GM21526 (cell line): Measurements from ENCODE around the gene MAP2K7.
"Not testable (repeated sequence)": the region's sequence is repeated elsewhere in the genome, so short reads cannot be mapped to it uniquely, and the experiment has no call there.

Experiments used
- ATAC-seq: cut with Tn5 transposase; IDR thresholded peaks from one replicate; pipeline ENCODE4 v1.9.1; 2021; ENCODE audit warnings: moderate library complexity; ENCODE audit not compliant: unreplicated experiment, low FRiP score

Gene MAP2K7

GRCh38 chr19:7883105-7883504 is 20.6 kb upstream of the MAP2K7 start:
- no peak for ATAC-seq

DNA sequence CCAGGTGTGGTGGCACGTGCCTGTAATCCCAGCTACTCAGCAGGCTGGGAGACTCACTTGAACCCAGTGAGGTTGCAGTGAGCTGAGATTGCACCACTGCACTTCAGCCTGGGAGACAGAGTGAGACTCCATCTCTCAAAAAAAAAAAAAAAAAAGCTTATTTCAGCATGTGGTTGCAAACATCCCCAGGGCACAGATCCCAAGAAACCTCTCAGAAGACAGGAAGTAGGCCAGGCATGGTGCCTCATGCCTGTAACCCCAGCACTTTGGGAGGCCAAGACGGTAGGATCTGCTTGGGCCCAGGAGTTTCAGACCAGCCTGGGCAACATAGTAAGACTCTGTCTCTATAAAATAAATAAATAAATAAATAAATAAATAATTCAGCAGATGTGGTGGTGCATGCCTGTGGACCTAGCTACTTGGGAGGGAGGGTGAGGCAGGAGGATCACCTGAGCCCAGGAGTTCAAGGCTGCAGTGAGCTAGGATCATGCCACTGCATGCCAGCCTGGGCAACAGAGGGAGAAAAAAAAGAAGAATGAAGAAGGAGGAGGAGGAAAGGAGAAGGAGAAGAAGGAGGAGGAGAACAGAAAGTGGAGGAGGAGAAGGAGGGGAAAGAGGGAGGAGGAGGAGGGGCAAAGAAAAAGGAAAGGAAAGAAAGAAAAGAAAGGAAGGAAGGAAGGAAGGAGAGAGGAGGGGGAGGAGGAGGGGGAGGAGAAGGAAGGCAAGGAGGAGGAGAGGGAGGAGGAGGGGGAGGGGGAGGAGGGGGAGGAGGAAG is 19.7 kb upstream of the MAP2K7 start:
- no peak for ATAC-seq

- ATAC-seq = no peak
These were observed 17.9 kb upstream of the MAP2K7 start for GRCh38 chr19:7885818-7886217.

DNA sequence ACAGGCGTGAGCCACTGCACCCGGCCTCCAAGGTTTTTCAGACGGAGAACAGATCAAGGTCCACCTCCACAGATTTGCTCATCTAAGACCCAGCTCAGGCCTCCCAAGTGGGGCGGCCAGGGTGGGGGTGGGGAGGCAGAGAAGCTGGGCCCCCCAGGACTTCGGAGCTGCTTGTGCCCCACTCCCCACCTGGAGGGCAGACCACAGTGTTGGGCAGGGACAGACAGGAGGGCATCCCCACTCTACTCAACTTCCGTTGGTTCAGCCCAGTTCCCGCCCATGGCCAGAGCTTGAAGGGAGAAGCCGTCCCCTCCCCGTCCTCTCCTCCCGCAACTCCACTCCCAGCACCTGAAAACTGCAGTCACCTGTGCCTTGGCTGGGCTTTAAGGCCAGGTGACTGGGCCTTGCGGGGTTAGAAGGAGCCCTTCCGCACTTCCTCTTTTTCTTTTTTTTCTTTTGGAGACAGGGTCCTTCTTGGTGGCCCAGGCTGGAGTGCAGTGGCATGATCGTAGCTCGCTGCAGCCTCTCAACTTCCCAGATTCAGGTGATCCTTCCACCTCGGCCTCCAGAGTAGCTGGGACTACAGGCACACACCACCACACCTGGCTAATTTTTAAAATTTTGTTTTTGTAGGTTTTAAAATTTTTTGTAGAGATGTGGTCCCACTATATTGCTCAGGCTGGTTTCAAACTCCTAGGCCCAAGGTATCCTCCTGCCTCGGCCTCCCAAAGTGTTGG is 16.1 kb upstream of the MAP2K7 start:
- ATAC-seq = no peak

- no peak for ATAC-seq
These were observed 15.4 kb upstream of the MAP2K7 start, which contains the start of gene LRRC8E for GRCh38 chr19:7888145-7888825. LRRC8E (plus strand) TSS chr19:7888510; CDS start chr19:7895604, 7,094 bp downstream.

- no peak for ATAC-seq
These were observed 14.9 kb upstream of the MAP2K7 start for GRCh38 chr19:7888826-7889217.

GRCh38 chr19:7893362-7894101 is 10.1 kb upstream of the MAP2K7 start:
- ATAC-seq = not testable (repeated sequence)

DNA sequence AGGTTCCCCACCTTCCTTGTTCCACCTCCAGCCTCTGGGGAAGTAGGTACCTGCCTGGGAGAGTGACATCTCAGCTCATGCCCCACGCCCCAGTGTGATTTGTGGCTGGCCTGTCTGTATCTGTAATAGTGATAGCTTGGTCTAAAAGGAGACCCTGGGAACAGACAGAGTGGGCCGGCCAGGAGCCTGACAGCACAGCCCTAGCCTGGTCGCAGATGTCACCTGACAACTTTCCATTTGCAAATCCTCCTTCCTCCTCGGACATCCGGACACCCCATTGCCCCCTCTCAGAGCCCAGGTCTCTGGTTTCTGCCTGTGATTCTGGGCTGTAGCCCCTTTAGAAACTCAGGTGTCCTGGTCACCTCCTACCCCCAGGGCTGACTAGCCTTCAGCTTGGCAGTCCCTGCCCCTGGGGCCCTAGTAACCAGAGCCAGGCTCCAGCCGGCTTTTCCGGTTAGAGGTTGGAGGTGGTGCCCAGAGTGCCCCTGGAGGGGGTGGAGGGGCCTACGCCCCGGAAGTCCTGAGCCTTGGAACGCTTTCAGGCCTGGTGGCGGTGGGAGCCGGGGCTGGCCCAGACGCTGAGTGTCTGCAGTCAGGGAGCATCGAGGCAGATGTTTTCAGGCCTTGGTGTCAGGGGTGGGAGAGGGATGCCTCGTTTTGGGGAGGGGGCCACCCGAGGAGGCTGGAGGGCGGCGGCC is 8.9 kb upstream of the MAP2K7 start:
- no peak for ATAC-seq

DNA sequence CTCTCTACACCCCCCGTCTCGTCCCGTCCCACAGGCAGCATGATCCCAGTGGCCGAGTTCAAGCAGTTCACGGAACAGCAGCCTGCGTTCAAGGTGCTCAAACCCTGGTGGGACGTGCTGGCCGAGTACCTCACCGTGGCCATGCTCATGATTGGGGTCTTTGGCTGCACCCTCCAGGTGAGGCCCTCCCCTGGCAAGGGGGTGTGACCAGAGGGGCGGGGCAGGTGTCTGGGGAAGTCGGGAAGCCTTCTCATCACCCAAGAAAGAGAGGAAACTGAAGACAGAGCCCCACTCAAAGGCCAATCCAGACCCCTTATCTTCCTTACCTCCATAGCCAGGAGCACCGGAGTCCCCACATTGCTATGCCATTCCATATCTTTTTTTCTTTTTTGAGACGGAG is 8.1 kb upstream of the MAP2K7 start:
- ATAC-seq = no peak

GRCh38 chr19:7897292-7897691 is 6.4 kb upstream of the MAP2K7 start:
- ATAC-seq = no peak

DNA sequence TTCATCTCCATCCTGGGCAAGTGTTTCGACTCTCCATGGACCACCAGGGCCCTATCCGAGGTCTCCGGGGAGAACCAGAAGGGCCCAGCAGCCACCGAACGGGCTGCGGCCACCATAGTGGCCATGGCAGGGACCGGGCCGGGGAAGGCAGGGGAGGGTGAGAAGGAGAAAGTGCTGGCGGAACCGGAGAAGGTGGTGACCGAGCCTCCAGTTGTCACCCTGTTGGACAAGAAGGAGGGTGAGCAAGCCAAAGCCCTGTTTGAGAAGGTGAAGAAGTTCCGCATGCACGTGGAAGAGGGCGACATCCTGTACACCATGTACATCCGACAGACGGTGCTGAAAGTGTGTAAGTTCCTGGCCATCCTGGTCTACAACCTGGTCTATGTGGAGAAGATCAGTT is 4.7 kb upstream of the MAP2K7 start:
- no peak for ATAC-seq

DNA sequence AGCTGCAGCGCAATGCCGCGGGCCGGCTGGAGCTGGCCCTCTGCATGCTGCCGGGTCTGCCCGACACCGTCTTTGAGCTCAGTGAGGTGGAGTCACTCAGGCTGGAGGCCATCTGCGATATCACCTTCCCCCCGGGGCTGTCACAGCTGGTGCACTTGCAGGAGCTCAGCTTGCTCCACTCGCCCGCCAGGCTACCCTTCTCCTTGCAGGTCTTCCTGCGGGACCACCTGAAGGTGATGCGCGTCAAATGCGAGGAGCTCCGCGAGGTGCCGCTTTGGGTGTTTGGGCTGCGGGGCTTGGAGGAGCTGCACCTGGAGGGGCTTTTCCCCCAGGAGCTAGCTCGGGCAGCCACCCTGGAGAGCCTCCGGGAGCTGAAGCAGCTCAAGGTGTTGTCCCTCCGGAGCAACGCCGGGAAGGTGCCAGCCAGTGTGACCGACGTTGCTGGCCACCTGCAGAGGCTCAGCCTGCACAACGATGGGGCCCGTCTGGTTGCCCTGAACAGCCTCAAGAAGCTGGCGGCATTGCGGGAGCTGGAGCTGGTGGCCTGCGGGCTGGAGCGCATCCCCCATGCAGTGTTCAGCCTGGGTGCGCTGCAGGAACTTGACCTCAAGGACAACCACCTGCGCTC is 3.8 kb upstream of the MAP2K7 start:
- no peak for ATAC-seq

DNA sequence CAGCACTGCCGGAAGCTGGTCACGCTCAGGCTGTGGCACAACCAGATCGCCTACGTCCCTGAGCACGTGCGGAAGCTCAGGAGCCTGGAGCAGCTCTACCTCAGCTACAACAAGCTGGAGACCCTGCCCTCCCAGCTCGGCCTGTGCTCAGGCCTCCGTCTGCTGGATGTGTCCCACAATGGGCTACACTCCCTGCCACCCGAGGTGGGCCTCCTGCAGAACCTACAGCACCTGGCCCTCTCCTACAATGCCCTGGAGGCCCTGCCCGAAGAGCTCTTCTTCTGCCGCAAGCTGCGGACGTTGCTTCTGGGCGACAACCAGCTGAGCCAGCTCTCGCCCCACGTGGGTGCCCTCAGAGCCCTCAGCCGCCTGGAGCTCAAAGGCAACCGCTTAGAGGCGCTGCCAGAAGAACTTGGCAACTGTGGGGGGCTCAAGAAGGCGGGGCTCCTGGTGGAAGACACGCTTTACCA is 3.2 kb upstream of the MAP2K7 start:
- ATAC-seq = no peak

- ATAC-seq = no peak
These were observed 2.7 kb upstream of the MAP2K7 start for GRCh38 chr19:7900931-7901330.

DNA sequence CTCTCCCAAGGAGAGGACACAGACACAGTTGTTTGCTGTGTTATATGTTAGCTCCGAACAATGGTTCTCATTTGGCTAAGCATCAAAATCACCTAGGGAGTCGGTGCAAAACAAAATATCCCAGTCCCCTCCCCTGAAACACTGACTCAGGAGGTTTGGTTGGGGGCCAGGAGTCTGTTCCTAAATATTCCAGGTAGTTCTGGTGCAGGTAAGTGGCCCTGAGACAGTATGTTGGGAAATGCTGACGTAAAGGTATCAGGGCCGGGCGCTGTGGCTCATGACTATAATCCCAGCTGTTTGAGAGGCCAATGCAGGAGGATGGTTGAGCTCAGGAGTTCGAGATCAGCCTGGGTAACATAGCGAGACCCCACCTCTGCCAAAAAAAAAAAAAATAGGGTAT is 2.3 kb upstream of the MAP2K7 start:
- no peak for ATAC-seq

DNA sequence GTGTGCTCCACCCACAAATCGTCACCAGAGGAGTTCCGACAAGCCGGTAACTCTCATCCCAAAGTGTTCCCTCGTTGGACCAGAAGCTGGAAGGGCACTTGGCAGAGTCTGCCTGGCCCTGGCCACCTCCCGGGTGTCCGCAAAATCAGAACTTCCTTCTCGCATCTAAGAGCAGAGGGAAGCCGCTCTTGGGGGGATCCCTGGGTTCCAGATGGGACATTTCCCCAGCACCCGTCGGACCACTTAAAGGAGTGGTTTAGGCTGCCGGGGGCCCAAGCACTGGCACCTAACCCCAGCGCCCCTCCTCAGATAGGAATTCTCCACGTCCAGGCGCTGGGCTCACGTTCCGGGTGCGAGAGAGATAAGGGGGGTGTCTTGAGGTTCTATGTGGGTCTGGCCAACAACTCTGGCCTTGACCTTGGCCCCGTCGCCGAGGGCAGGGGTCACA is 857 bp upstream of the MAP2K7 start:
- ATAC-seq = no peak

- ATAC-seq = peak; percentile 26
These were observed 670 bp downstream of the MAP2K7 start for GRCh38 chr19:7904074-7905020.

GRCh38 chr19:7905268-7905667 is 1.6 kb downstream of the MAP2K7 start:
- no peak for ATAC-seq
